Esophagus (tissue), 2 donors: ENCODE measurements around the gene MROH7. TPM values are rescaled to one million over a fixed set of nuclear protein-coding genes. Genes with fewer than 3 reads are reported as not detected.

Experiments
- H3K27ac ChIP-seq, 2 donors: one replicate each; pipeline ENCODE4 v1.5.1; 2013; ENCODE audit warnings: low read depth in 2 of 2, mild to moderate bottlenecking in 2 of 2, inconsistent platforms in 1 of 2, low read length in 1 of 2, moderate library complexity in 1 of 2
- H3K27me3 ChIP-seq, 2 donors: one replicate each; pipeline ENCODE4 v1.6.1; 2013; ENCODE audit warnings: low read length in 2 of 2, control low read depth in 1 of 2, mild to moderate bottlenecking in 1 of 2; ENCODE audit not compliant: insufficient read depth in 2 of 2, control insufficient read depth in 1 of 2
- H3K36me3 ChIP-seq, 2 donors: one replicate each; pipeline ENCODE4 v1.6.1; 2013; ENCODE audit warnings: low read length in 1 of 2; ENCODE audit not compliant: control insufficient read depth in 2 of 2, insufficient read depth in 2 of 2
- H3K4me1 ChIP-seq, 2 donors: one replicate each; pipeline ENCODE4 v1.6.1; 2013; ENCODE audit warnings: low read length in 1 of 2; ENCODE audit not compliant: control insufficient read depth in 2 of 2, insufficient read depth in 2 of 2
- H3K4me3 ChIP-seq, 2 donors: one replicate each; pipeline ENCODE4 v1.5.1; 2013; ENCODE audit warnings: low read length in 2 of 2, mild to moderate bottlenecking in 2 of 2, low read depth in 1 of 2, moderate library complexity in 1 of 2
- H3K9me3 ChIP-seq, 2 donors: one replicate each; pipeline ENCODE4 v1.6.1; 2013; ENCODE audit warnings: mild to moderate bottlenecking in 2 of 2, low read depth in 1 of 2, low read length in 1 of 2, moderate library complexity in 1 of 2; ENCODE audit not compliant: control insufficient read depth in 2 of 2, insufficient read depth in 1 of 2
- WGBS, 2 donors: extraction: QIAGEN DNeasy Blood & Tissue Kit; methylation state at CpG; one replicate each; pipeline ENCODE4 v1.1.7; 2013; 5-methylcytosine and 5-hydroxymethylcytosine counted together
- polyA plus RNA-seq, 2 donors: library from polyadenylated mRNA; stranded (reverse); fragments of 200-250 nt; gene quantifications; one replicate each; pipeline ENCODE4 v1.2.3, GENCODE V29; 2013
- donor health status: healthy with polysubstance abuse.
- donor health status: Bipolar disorder and iron deficiency.

MROH7 gene
- polyA plus RNA-seq, 2 donors: 0.80 to 2.3 TPM

DNA sequence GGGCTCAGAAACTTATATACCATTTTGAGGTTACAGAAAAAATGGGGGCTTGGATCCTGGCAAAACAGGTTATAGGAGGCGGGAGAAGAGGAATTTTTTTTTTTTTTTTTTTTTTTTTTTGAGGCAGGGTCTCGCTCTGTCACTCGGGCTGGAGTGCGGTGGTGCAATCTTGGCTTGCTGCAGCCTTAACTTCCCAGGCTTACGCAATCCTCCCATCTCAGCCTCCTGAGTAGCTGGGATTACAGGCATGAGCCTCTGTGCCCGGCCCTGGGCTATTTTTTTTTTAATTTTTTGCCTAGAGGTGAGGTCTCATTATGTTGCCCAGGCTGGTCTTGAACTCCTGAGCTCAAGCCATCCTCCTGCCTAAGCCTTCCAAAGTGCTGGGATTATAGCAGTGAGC, 24.7 kb downstream of the MROH7 start:
- Histone ChIP-seq H3K27me3 (no peaks in the 10 kb centered on the region), H3K36me3 (no peaks in the 10 kb centered on the region)
- 89 to 90% methylated on average over 6 of the region's 6 CpGs for WGBS, 2 donors

DNA sequence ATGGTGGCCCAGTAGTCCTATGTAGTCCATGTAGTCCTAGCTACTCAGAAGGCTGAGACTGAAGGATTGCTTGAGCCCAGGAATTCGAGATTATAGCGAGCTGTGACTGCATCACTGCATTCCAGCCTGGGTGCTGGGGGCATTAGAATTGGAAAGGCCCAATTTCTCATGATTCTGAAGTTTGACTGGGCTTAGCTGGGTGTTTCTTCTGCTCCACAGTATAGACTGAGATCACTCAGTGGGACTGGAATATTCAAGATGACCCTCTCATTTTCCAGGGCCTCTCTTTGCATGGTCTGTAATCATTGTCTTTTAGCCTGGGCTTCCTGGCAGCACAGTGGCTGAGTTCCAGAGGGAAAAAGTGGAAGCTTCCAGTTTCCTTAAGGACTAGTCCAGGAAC, 26.2 kb downstream of the MROH7 start:
- WGBS, 2 donors: 89 to 91% methylated on average over 2 of the region's 2 CpGs
- Histone ChIP-seq H3K27me3 (no peaks in the 10 kb centered on the region), H3K4me3 (no peak overlapping the region), H3K27ac (no peak overlapping the region), H3K4me1 (no peaks in the 10 kb centered on the region), H3K36me3 (no peaks in the 10 kb centered on the region), H3K9me3 (peaks cover 0 to 3% of the 10 kb centered on the region in 2 donors)

More for the DNA sequence above, 24.7 kb downstream of the MROH7 start:
- Histone ChIP-seq H3K9me3 (peaks cover 0 to 2% of the 10 kb centered on the region in 2 donors), H3K4me1 (no peaks in the 10 kb centered on the region), H3K27ac (no peak overlapping the region), H3K4me3 (no peak overlapping the region)

DNA sequence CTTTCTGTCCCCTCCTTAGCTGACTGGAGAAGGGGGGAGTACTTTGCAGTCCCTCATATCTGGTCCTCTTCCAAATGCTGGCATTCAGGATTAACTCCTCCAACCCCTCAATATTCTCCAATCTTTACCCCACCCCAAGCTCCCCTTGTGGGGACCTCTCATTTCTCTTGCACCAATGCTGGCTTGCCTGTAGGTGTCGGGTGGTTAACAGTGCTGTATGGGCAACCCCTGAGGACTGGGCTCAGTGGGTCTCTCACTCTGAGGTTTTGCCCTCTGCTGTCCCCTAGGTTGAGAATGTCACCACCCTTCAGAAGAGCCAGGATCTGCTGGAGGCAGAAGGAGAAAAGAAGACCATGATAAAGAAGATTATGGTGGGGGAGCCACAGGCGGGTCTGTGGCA, 27.0 kb downstream of the MROH7 start:
- no peaks in the 10 kb centered on the region for H3K4me1 ChIP-seq
- 90 to 94% methylated on average over 2 of the region's 2 CpGs for WGBS, 2 donors
- no peaks in the 10 kb centered on the region for H3K36me3 ChIP-seq
- no peaks in the 10 kb centered on the region for H3K27me3 ChIP-seq
- no peak overlapping the region for H3K27ac ChIP-seq
- H3K9me3 ChIP-seq: peaks cover 0 to 3% of the 10 kb centered on the region in 2 donors
- H3K4me3 ChIP-seq: no peak overlapping the region

DNA sequence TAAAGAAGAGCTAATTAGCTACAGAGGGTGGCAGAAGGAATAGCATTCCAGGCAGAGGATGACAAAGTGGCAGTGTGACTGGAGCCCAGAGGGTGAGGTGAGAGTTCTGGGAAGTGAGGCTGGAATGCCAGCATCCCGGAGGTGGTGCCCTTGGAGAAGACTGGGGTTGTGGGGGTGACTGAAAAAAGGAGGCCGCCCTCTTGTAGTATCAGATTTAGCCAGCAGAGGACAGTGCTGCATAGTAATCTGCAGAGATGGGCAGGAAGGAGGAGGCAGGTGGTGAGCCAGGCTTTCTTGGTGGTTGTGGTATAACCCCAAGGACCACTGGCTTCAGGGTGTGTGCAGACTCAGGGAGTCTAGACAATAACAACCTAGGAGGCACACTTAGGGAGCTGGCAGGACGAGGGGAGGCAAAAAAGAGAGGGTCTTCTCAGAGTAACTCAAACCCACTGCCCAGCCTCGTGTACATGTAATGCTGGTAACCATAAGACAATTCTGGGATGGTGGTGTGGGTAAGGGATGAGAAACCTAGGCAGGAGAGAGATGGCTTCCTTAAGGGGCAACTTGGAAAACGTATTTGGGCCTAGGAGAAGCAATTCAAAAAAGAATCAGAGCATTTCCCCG, 30.5 kb downstream of the MROH7 start:
- Histone ChIP-seq H3K27me3 (no peaks in the 10 kb centered on the region), H3K4me3 (no peak overlapping the region), H3K9me3 (peaks cover 0 to 3% of the 10 kb centered on the region in 2 donors), H3K4me1 (no peaks in the 10 kb centered on the region), H3K27ac (no peak overlapping the region), H3K36me3 (no peaks in the 10 kb centered on the region)
- WGBS, 2 donors: 53 to 57% methylated on average over 6 of the region's 6 CpGs

DNA sequence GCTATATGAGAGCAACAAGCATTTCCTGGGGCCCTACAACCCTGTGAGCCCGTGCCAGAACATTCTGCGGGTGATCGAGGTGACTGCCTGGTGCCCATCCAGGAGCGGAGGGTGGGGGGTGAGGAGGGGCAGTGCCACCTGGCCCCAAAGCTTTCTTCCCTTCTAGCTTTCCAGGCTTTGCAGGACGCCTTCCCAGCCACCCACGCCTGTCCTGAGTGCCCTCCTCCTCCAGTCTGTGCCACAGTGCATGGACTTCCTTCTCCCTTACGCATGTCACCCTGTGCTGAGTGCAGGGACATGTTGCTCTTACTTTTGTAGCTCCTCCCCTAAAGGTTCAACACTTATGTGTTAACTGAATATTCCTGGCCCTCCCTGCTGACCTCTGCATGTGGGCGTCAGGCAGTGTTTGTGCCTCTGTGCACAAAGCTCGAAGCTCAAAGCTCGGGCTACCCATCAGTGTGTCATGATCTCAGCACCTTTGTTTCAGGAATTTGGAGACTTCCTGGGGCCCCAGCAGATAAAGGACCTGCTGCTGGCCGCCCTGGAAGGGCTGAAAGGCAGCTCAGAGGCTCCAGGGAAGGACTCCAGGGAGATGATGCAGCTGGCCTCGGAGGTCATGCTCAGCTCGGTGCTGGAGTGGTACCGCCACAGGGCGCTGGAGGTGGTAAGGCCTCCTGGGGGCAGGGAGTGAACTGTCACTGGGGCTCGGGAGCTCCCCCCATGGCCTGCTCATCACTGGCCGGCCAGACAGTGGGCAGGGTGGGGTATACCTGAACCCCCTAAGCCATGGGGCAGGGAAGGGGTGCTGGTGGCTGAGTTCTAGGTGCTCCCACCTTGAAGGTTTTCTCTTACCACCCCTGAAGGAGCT, 37.4 kb downstream of the MROH7 start:
- Histone ChIP-seq H3K4me1 (no peaks in the 10 kb centered on the region), H3K9me3 (no peaks in the 10 kb centered on the region), H3K27me3 (no peaks in the 10 kb centered on the region), H3K36me3 (no peaks in the 10 kb centered on the region), H3K27ac (no peak overlapping the region), H3K4me3 (no peak overlapping the region)
- 77 to 78% methylated on average over 17 of the region's 17 CpGs for WGBS, 2 donors

DNA sequence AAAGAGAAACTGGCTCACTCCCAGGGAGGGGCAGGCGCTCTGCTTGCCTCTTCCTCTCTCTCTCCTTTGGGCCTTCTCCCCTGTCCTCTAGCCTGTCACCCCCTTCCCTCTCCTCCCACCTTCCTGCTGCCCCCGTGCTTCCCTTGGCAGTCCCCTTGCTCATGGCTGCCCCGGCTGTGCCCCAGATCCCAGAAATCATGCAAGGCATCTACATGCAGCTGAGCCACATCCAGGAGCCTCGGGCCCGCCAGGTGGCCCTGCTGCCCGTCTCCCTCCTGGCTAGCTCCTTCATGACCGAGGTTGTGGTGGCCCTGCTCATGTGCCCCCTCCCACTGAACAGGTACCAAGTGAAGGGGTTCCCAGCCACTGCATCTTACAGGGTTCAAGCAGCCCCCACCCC, 38.1 kb downstream of the MROH7 start:
- H3K9me3 ChIP-seq: no peaks in the 10 kb centered on the region
- no peaks in the 10 kb centered on the region for H3K36me3 ChIP-seq
- WGBS, 2 donors: 90 to 92% methylated on average over 7 of the region's 7 CpGs
- H3K4me3 ChIP-seq: no peak overlapping the region
- H3K27me3 ChIP-seq: no peaks in the 10 kb centered on the region
- H3K27ac ChIP-seq: no peak overlapping the region
- H3K4me1 ChIP-seq: no peaks in the 10 kb centered on the region

DNA sequence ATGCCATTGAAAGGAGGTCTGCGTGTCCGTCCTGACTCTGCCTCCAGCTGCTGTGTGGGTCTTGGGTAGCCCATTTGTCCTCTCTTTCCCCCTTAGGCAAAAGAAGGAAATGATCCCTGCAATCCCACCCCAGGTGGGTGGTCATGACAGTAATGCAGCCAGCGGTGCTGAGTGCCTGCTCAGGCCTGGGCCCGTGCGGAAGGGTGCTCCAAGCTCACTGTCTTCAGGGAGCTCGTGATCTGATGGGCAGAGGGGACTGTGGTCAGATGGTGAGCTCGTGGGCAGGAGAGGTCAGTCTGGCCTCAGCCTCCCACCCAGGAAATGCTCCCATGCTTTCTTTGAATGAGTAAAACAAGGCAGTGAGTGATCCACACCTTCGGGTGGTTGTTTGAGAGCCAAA, 38.8 kb downstream of the MROH7 start:
- H3K27ac ChIP-seq: no peak overlapping the region
- no peak overlapping the region for H3K4me3 ChIP-seq
- H3K36me3 ChIP-seq: no peaks in the 10 kb centered on the region
- no peaks in the 10 kb centered on the region for H3K9me3 ChIP-seq
- no peaks in the 10 kb centered on the region for H3K4me1 ChIP-seq
- 79% methylated on average over 8 of the region's 8 CpGs for WGBS, 2 donors
- H3K27me3 ChIP-seq: no peaks in the 10 kb centered on the region

DNA sequence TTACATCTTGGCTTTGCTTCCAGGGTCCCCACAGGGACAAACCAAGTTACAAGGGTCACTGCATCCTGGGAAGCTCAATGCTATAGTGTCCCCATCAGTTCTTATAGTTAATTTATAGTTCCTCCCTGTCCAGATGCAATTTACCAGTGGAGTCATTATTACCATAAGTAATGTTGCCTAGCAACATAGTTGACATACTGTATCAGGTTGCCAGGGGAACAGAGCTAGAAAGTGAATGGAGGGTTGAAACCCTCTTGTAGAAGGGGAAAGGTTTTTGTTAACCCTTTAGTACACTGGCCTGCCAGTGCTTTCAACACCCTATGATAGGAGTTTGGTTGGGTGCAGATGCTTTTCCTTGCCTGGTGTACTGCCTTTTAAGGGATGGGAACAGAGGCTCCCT, 39.8 kb downstream of the MROH7 start:
- Histone ChIP-seq H3K4me1 (no peaks in the 10 kb centered on the region), H3K27ac (no peak overlapping the region), H3K4me3 (no peak overlapping the region), H3K9me3 (no peaks in the 10 kb centered on the region), H3K27me3 (no peaks in the 10 kb centered on the region), H3K36me3 (no peaks in the 10 kb centered on the region)

DNA sequence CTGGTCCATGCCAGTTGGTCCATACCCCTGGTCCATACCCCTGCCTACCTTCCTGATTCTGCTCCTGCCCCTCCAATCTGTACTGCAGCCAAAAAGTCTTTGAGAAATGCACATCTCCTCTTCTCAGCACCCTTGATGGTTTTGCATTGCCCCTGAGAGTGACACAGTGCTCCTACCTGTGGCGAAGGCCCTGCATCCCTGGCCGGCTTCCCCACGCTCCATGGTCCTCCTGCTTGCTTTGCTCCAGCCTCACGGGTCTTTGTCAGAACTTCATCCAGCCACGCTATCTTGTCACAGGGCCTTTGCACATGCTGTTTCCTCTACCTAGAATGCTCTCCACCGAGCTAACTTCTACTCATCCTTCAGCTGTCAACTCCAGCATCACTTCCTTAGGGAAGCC, 41.9 kb downstream of the MROH7 start:
- Histone ChIP-seq H3K27me3 (no peaks in the 10 kb centered on the region), H3K36me3 (no peaks in the 10 kb centered on the region), H3K4me1 (no peaks in the 10 kb centered on the region), H3K4me3 (no peak overlapping the region), H3K27ac (no peak overlapping the region), H3K9me3 (no peaks in the 10 kb centered on the region)
- WGBS, 2 donors: 84 to 86% methylated on average over 6 of the region's 6 CpGs
